ENCODE results near the gene GLB1L2. TPM values are rescaled to one million over a fixed set of nuclear protein-coding genes. Genes with fewer than 3 reads are reported as not detected.

Gene GLB1L2
- polyA plus RNA-seq, 1 experiment = 0.11 TPM

- no peak overlapping the region for H3K27ac ChIP-seq (ENCODE audit: low read depth, low read length)
- no peak for DNase-seq (ENCODE audit: low read depth, low spot score)
- no peak for TF ChIP-seq CTCF (IDR thresholded peaks at IDR 0.05; ENCODE audit: low read depth, low read length)
- H3K9me3 ChIP-seq (ENCODE audit: control insufficient read depth, insufficient read depth, low read length) = peaks cover 71% of the 10 kb centered on the region
- no peak overlapping the region for H3K4me3 ChIP-seq (ENCODE audit: low read depth, low read length)
- H3K27me3 ChIP-seq (ENCODE audit: control insufficient read depth, insufficient read depth, low read length) = no peaks in the 10 kb centered on the region
- ChIA-PET POLR2A (no interaction called here), CTCF (no interaction called here)
Observed at GRCh38 chr11:134380229-134380628, 48.4 kb downstream of the GLB1L2 start.

GRCh38 chr11:134380785-134381184, 49.0 kb downstream of the GLB1L2 start:
- POLR2A ChIA-PET = no interaction called here
- Histone ChIP-seq H3K9me3 (ENCODE audit: control insufficient read depth, insufficient read depth, low read length) (peaks cover 73% of the 10 kb centered on the region), H3K4me3 (ENCODE audit: low read depth, low read length) (no peak overlapping the region), H3K27me3 (ENCODE audit: control insufficient read depth, insufficient read depth, low read length) (no peaks in the 10 kb centered on the region), H3K27ac (ENCODE audit: low read depth, low read length) (no peak overlapping the region)
- CTCF ChIA-PET = no interaction called here
- no peak for DNase-seq (ENCODE audit: low read depth, low spot score)
- TF ChIP-seq CTCF (IDR thresholded peaks at IDR 0.05; ENCODE audit: low read depth, low read length) = no peak

GRCh38 chr11:134382257-134382656, 50.5 kb downstream of the GLB1L2 start:
- Histone ChIP-seq H3K27me3 (ENCODE audit: control insufficient read depth, insufficient read depth, low read length) (no peaks in the 10 kb centered on the region), H3K4me3 (ENCODE audit: low read depth, low read length) (no peak overlapping the region), H3K27ac (ENCODE audit: low read depth, low read length) (no peak overlapping the region), H3K9me3 (ENCODE audit: control insufficient read depth, insufficient read depth, low read length) (peaks cover 81% of the 10 kb centered on the region)
- ChIA-PET POLR2A (no interaction called here), CTCF (no interaction called here)
- no peak for TF ChIP-seq CTCF (IDR thresholded peaks at IDR 0.05; ENCODE audit: low read depth, low read length)
- no peak for DNase-seq (ENCODE audit: low read depth, low spot score)

- H3K4me3 ChIP-seq (ENCODE audit: low read depth, low read length) = no peak overlapping the region
- no peaks in the 10 kb centered on the region for H3K27me3 ChIP-seq (ENCODE audit: control insufficient read depth, insufficient read depth, low read length)
- TF ChIP-seq CTCF (IDR thresholded peaks at IDR 0.05; ENCODE audit: low read depth, low read length) = no peak
- ChIA-PET POLR2A (no interaction called here), CTCF (no interaction called here)
- DNase-seq (ENCODE audit: low read depth, low spot score) = no peak
- no peak overlapping the region for H3K27ac ChIP-seq (ENCODE audit: low read depth, low read length)
- peaks cover 82% of the 10 kb centered on the region for H3K9me3 ChIP-seq (ENCODE audit: control insufficient read depth, insufficient read depth, low read length)
Observed at GRCh38 chr11:134382830-134383229, 51.0 kb downstream of the GLB1L2 start.

- DNase-seq (ENCODE audit: low read depth, low spot score) = no peak
- CTCF ChIA-PET = no interaction called here
- no peak overlapping the region for H3K4me3 ChIP-seq (ENCODE audit: low read depth, low read length)
- no peak overlapping the region for H3K27ac ChIP-seq (ENCODE audit: low read depth, low read length)
- H3K27me3 ChIP-seq (ENCODE audit: control insufficient read depth, insufficient read depth, low read length) = no peaks in the 10 kb centered on the region
- H3K9me3 ChIP-seq (ENCODE audit: control insufficient read depth, insufficient read depth, low read length) = peaks cover 79% of the 10 kb centered on the region
- TF ChIP-seq CTCF (IDR thresholded peaks at IDR 0.05; ENCODE audit: low read depth, low read length) = no peak
- POLR2A ChIA-PET = no interaction called here
Observed at GRCh38 chr11:134383576-134384221, 51.9 kb downstream of the GLB1L2 start.
